Anterior cingulate cortex (tissue), 58 donors: Measurements from ENCODE around the gene ZNRF3.
A peak's percentile ranks its signal among the peaks of the same experiment; 100 is the strongest.
"Not testable (repeated sequence)": the region's sequence is repeated elsewhere in the genome, so short reads cannot be mapped to it uniquely, and the experiment has no call there.

Experiments
- DNase-seq, 58 donors: peaks; one replicate each; lab custom pipeline; 2025; lab: John Stamatoyannopoulos, UW

Gene ZNRF3

GRCh38 chr22:28927630-28928029, 44.3 kb downstream of the ZNRF3 start:
- no peak for DNase-seq

- no peak for DNase-seq
These were observed 45.8 kb downstream of the ZNRF3 start for GRCh38 chr22:28929197-28929596.

GRCh38 chr22:28930357-28931007, 47.1 kb downstream of the ZNRF3 start:
- DNase-seq: peak in 2 of 58 donors; percentile 11 to 44

GRCh38 chr22:28931844-28932567, 48.6 kb downstream of the ZNRF3 start:
- no peak for DNase-seq

- DNase-seq: no peak
These were observed 49.9 kb downstream of the ZNRF3 start for GRCh38 chr22:28933321-28933720.

GRCh38 chr22:28934026-28934425, 50.7 kb downstream of the ZNRF3 start:
- DNase-seq: no peak

GRCh38 chr22:28935140-28935539, 51.8 kb downstream of the ZNRF3 start:
- no peak for DNase-seq

- DNase-seq: no peak
These were observed 52.3 kb downstream of the ZNRF3 start for GRCh38 chr22:28935713-28936112.

GRCh38 chr22:28936200-28936599, 52.8 kb downstream of the ZNRF3 start:
- DNase-seq: no peak

- DNase-seq: no peak
These were observed 54.0 kb downstream of the ZNRF3 start for GRCh38 chr22:28937206-28938025.

- no peak for DNase-seq
These were observed 55.0 kb downstream of the ZNRF3 start for GRCh38 chr22:28938286-28938833.

GRCh38 chr22:28939394-28939793, 56.0 kb downstream of the ZNRF3 start:
- no peak for DNase-seq

GRCh38 chr22:28939932-28940331, 56.6 kb downstream of the ZNRF3 start:
- DNase-seq: no peak

- no peak for DNase-seq
These were observed 57.1 kb downstream of the ZNRF3 start for GRCh38 chr22:28940441-28940840.

- DNase-seq: no peak
These were observed 59.0 kb downstream of the ZNRF3 start for GRCh38 chr22:28942333-28942732.

- DNase-seq: no peak
These were observed 59.6 kb downstream of the ZNRF3 start for GRCh38 chr22:28942801-28943500.

GRCh38 chr22:28943501-28943879, 60.1 kb downstream of the ZNRF3 start:
- DNase-seq: peak in 1 of 58 donors; percentile 6

GRCh38 chr22:28947125-28947524, 63.8 kb downstream of the ZNRF3 start:
- no peak for DNase-seq

GRCh38 chr22:28948424-28948823, 65.1 kb downstream of the ZNRF3 start:
- DNase-seq: no peak

- not testable (repeated sequence) for DNase-seq
These were observed 65.6 kb downstream of the ZNRF3 start for GRCh38 chr22:28948860-28949551.
